Activated CD8-positive, alpha-beta T cell treated with anti-CD3 and anti-CD28 coated beads, Interleukin-2, amount 10 ng/mL, durations not matched to agents 7 days and 5 days (primary cell): ENCODE measurements around the gene RTP2. TPM values are rescaled to one million over a fixed set of nuclear protein-coding genes. Genes with fewer than 3 reads are reported as not detected.
A peak's percentile ranks its signal among the peaks of the same experiment; 100 is the strongest.
"Not testable (repeated sequence)": the region's sequence is repeated elsewhere in the genome, so short reads cannot be mapped to it uniquely, and the experiment has no call there.

Source experiments
- ATAC-seq: fragments of 150-1000 bp; cut with Tn5 transposase; one replicate; pipeline ENCODE4 v1.10.0; 2021; ENCODE audit warnings: moderate library complexity
- CTCF ChIA-PET: fragments of 350-600 bp; sonication (Branson Sonifier 250); formaldehyde crosslinking; loops from one replicate; lab custom pipeline; 2021; ENCODE audit warnings: antibody characterized with exemption; lab: Charles Lee
- POLR2A ChIA-PET: fragments of 350-600 bp; sonication (Branson Sonifier 250); formaldehyde crosslinking; loops from one replicate; lab custom pipeline; 2021; ENCODE audit warnings: antibody characterized with exemption; lab: Charles Lee
- DNase-seq: peaks from one replicate; pipeline ENCODE4 v3.0.0-alpha.2; 2020
- H3K27ac Mint-ChIP-seq: one replicate; pipeline ENCODE4 v1.8.0; 2021; ENCODE audit warnings: mild to moderate bottlenecking, mixed read lengths
- H3K27me3 Mint-ChIP-seq: one replicate; pipeline ENCODE4 v1.8.0; 2021; ENCODE audit warnings: low read depth, mixed read lengths
- H3K36me3 Mint-ChIP-seq: one replicate; pipeline ENCODE4 v1.8.0; 2021; ENCODE audit warnings: low read depth, mixed read lengths
- H3K4me1 Mint-ChIP-seq: one replicate; pipeline ENCODE4 v1.8.0; 2021; ENCODE audit warnings: low read depth, mixed read lengths
- H3K4me3 Mint-ChIP-seq: one replicate; pipeline ENCODE4 v1.8.0; 2021; ENCODE audit warnings: mild to moderate bottlenecking, mixed read lengths
- H3K9me3 Mint-ChIP-seq: one replicate; pipeline ENCODE4 v1.8.0; 2022; ENCODE audit warnings: mixed read lengths; ENCODE audit not compliant: insufficient read depth
- total RNA-seq, 2 experiments: library from RNA; stranded (reverse); gene quantifications; one replicate each; pipeline ENCODE4 v1.2.3, GENCODE V29; 2021

The RTP2 gene
- total RNA-seq, 2 experiments from 2014 or later: not detected

GRCh38 chr3:187685948-187686347 is 16.4 kb downstream of the RTP2 start:
- POLR2A ChIA-PET: no interaction called here
- ATAC-seq: no peak

DNA sequence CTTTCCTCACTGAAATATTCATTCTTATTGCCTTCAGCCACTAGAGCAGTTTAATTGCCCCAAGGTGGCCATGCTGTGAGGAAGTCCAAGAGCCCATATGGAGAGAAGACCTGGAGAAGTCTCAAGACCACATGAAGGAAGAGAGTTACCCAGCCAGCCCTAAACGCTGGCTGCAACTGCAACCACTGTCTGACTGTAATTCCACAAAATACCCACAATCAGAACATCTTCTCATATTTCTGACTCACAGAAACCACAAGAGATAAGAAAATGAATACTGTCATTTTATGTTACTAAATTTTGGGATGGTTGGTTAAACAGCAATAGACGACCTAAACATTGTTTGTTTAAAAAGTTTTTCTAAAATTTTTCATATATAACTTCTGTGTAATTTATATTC is 17.5 kb downstream of the RTP2 start:
- DNase-seq (no peak), ATAC-seq (peak; percentile 49)
- no peaks in the 10 kb centered on the region for H3K9me3 Mint-ChIP-seq

More at GRCh38 chr3:187685948-187686347, 16.4 kb downstream of the RTP2 start:
- Mint-ChIP-seq H3K27ac (no peak overlapping the region), H3K27me3 (peaks cover 25% of the 10 kb centered on the region), H3K9me3 (no peaks in the 10 kb centered on the region), H3K4me1 (peaks cover 3% of the 10 kb centered on the region), H3K4me3 (no peak overlapping the region), H3K36me3 (no peaks in the 10 kb centered on the region)
- DNase-seq: no peak
- CTCF ChIA-PET: interaction anchor here (1.0 to 1.3 kb wide), 2 partner anchors 28 to 70 kb away, joined by 3 read pairs; no protein-coding TSS in a partner anchor

GRCh38 chr3:187684444-187684843 is 17.9 kb downstream of the RTP2 start:
- CTCF ChIA-PET: interaction anchor here (0.7 to 2.1 kb wide), 5 partner anchors 19 to 365 kb away, joined by 3 to 10 read pairs (median 3); no protein-coding TSS in a partner anchor
- no peak for ATAC-seq
- no peak overlapping the region for H3K27ac Mint-ChIP-seq

More for the DNA sequence above, 17.5 kb downstream of the RTP2 start:
- Mint-ChIP-seq H3K4me3 (no peak overlapping the region), H3K4me1 (peaks cover 3% of the 10 kb centered on the region), H3K27ac (no peak overlapping the region), H3K27me3 (peaks cover 20% of the 10 kb centered on the region), H3K36me3 (no peaks in the 10 kb centered on the region)
- ChIA-PET POLR2A (no interaction called here), CTCF (interaction anchor here (1.0 to 2.1 kb wide), 5 partner anchors 18 to 365 kb away, joined by 3 to 10 read pairs (median 3); no protein-coding TSS in a partner anchor)

DNA sequence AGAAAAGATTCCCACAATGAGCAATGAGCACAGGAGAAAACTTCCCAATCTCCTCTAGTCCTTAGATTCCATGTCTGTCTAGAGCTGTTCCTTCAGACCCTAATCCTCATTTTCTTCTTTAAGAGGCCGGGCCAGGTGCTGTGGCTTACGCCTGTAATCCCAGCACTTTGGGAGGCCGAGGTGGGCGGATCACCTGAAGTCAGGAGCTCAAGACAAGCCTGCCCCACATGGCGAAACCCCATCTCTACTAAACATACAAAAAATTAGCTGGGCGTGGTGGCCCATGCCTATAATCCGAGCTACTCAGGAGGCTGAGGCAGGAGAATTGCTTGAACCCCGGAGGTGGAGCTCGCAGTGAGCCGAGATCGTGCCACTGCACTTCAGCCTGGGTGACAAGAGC is 20.6 kb downstream of the RTP2 start:
- POLR2A ChIA-PET, H3K27ac Mint-ChIP-seq, H3K9me3 Mint-ChIP-seq, ATAC-seq, H3K36me3 Mint-ChIP-seq, H3K4me3 Mint-ChIP-seq, H3K4me1 Mint-ChIP-seq, DNase-seq: not testable (repeated sequence)
- CTCF ChIA-PET: interaction anchor here (1.0 to 16.5 kb wide), 8 partner anchors 8 to 461 kb away, joined by 3 to 397 read pairs (median 19); partner anchors contain the start of gene RTP2
- peaks cover 18% of the 10 kb centered on the region for H3K27me3 Mint-ChIP-seq

More at GRCh38 chr3:187684444-187684843, 17.9 kb downstream of the RTP2 start:
- Mint-ChIP-seq H3K27me3 (peaks cover 20% of the 10 kb centered on the region), H3K9me3 (no peaks in the 10 kb centered on the region), H3K4me3 (no peak overlapping the region), H3K4me1 (peaks cover 3% of the 10 kb centered on the region), H3K36me3 (no peaks in the 10 kb centered on the region)
- no peak for DNase-seq
- POLR2A ChIA-PET: no interaction called here

DNA sequence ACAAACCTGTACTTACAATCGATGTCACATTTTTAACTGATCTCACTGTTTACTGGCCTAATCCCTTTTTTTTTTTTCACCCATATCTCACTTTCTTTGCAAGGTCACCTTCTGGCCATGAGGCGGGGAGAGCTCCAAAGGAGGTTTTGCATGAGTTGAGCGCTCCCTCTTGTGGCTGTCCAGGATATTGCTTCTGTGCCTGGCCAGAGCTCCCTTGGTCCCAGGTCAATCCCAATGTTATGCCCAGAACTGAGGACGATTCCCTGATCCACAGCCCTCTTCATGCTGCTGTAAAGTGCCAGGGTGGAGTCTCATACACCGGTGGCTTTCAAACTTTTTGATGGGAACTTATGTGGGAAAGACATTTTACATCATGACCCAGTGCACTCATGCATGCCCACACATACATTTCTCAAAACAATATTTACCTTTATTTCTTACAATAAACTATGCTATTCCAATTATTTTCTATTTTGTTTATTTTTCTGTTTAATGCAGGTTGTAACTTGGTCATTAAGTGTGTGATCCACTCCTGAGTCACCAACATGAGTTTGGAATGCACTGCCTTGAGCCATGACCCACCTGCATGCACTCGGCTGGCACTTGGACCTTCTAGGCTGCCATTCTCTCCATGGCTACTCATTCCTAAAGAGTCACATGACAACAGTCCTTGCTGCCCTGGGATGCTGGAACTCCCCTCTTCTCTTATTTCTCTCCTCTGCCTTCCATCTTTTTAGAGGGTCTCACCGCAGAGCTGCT is 22.5 kb downstream of the RTP2 start:
- no peak overlapping the region for H3K27ac Mint-ChIP-seq
- no peaks in the 10 kb centered on the region for H3K9me3 Mint-ChIP-seq
- ATAC-seq (peak; percentile 80), DNase-seq (peak; percentile 73)
- H3K4me1 Mint-ChIP-seq: peaks cover 2% of the 10 kb centered on the region
- H3K27me3 Mint-ChIP-seq: peaks cover 24% of the 10 kb centered on the region
- ChIA-PET CTCF (interaction anchor here (0.6 to 16.5 kb wide), 71 partner anchors 9 to 1464 kb away, joined by 3 to 397 read pairs (median 4); partner anchors contain the start of genes RTP2, RTP4 and SST), POLR2A (interaction anchor here (0.9 kb wide), 1 partner anchor 360 kb away, joined by 4 read pairs; no protein-coding TSS in a partner anchor)
- no peak overlapping the region for H3K4me3 Mint-ChIP-seq
- no peaks in the 10 kb centered on the region for H3K36me3 Mint-ChIP-seq

GRCh38 chr3:187678726-187679268 is 23.6 kb downstream of the RTP2 start:
- peaks cover 27% of the 10 kb centered on the region for H3K27me3 Mint-ChIP-seq
- no peak overlapping the region for H3K4me3 Mint-ChIP-seq
- ATAC-seq (peak; percentile 42), DNase-seq (peak; percentile 59)
- POLR2A ChIA-PET: no interaction called here
- H3K9me3 Mint-ChIP-seq: no peaks in the 10 kb centered on the region
- CTCF ChIA-PET: interaction anchor here (0.6 to 16.5 kb wide), 46 partner anchors 9 to 1465 kb away, joined by 3 to 397 read pairs (median 6); partner anchors contain the start of genes RTP2 and SST
- no peaks in the 10 kb centered on the region for H3K36me3 Mint-ChIP-seq
- H3K27ac Mint-ChIP-seq: no peak overlapping the region
- no peaks in the 10 kb centered on the region for H3K4me1 Mint-ChIP-seq

DNA sequence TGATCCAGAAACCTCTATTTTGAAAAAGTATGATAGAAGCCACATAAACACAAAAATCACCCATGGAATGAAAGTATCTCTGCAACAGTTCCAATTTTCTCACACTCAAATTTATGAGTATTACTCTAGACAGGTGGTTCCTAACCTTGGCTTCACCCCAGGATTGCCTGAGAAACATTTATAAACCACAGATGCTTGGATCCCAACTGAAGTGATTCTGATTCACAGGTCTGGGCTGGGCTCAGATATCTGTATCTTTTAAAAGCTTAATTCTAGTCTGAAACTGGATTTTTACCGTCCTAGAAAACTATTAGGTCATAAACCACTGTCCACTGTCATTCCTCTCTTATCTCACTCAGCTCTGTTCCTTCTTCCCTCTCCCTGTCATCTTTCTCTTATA is 24.8 kb downstream of the RTP2 start:
- POLR2A ChIA-PET: interaction anchor here (0.6 kb wide), 1 partner anchor 48 kb away, joined by 5 read pairs; no protein-coding TSS in a partner anchor
- no peaks in the 10 kb centered on the region for H3K36me3 Mint-ChIP-seq
- no peak for ATAC-seq
- DNase-seq: no peak
- no peak overlapping the region for H3K4me3 Mint-ChIP-seq
- no peaks in the 10 kb centered on the region for H3K4me1 Mint-ChIP-seq
- no peaks in the 10 kb centered on the region for H3K9me3 Mint-ChIP-seq
- no peak overlapping the region for H3K27ac Mint-ChIP-seq
- CTCF ChIA-PET: interaction anchor here (2.8 to 16.5 kb wide), 3 partner anchors 63 to 454 kb away, joined by 20 to 397 read pairs (median 91); no protein-coding TSS in a partner anchor
- peaks cover 23% of the 10 kb centered on the region for H3K27me3 Mint-ChIP-seq

DNA sequence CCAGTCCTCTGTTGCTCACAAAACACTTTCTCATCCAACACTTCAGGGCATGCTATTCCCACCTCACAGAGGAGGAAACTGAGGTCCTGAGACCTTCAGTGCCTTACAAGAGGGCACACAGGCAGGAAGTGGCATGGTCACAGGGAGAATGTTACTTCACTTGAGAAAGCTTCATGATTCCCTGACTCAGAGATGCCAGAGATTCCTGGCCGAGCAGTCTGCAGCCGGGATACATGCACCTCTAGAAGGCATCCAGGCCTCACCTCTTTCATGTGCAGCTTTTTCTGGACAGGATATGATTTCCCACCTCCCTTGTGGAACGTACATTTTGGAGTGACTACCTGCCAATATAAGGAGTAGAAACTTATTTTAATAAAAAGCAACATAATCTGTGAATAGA is 29.3 kb downstream of the RTP2 start:
- CTCF ChIA-PET: interaction anchor here (1.4 to 16.5 kb wide), 2 partner anchors 9 to 353 kb away, joined by 3 to 397 read pairs; no protein-coding TSS in a partner anchor
- H3K27ac Mint-ChIP-seq: no peak overlapping the region
- POLR2A ChIA-PET: no interaction called here
- H3K36me3 Mint-ChIP-seq: no peaks in the 10 kb centered on the region
- no peaks in the 10 kb centered on the region for H3K9me3 Mint-ChIP-seq
- H3K4me3 Mint-ChIP-seq: no peak overlapping the region
- ATAC-seq (no peak), DNase-seq (no peak)
- H3K27me3 Mint-ChIP-seq: peaks cover 46% of the 10 kb centered on the region
- H3K4me1 Mint-ChIP-seq: no peaks in the 10 kb centered on the region

DNA sequence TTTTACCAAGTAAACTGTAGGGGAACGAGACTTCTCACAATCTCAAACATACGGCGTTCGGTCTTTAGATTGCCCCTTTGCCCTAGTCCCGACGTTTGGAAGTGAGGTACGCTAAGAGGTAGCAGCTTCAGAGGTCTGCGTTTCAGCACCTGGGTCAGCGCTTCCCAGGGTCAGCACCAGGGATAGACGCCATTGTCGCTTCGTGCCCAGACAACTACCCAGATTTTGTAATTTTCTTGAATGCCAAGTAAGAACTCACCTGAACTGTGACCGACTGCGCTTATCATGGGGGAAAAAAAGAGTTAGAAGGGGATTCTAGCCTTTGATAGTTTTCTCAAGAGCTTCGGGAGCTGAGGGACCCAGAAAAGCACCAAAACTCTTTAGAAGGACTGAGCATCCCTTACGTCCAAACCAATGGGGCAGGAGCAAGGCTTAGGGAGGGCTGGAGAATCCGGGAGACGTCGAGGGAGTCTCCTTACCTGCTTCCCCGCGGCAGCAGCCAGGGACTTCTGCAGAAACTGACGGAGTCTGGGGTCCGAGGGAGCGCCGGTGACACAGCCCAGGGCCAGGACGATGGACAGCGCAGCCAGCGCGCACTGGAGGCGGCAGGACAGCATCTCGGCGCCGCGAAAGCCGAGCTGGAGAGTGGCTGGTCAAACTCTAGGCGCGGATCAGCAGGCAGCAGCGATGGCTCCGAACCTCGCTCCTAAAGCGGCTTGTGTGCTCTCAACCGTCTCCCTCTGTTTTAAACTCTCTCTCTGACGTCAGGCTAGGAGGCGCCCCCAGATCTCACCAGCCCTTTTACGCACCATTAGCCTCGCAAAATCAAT is 32.5 kb downstream of the RTP2 start, which contains the start of gene SST:
Gene SST, minus strand, starts transcription at position 720 of the 830 bp plus-strand sequence. Its CDS starts 103 bp downstream, at position 617.
- Mint-ChIP-seq H3K27ac (no peak within 1 kb of the TSS), H3K27me3 (peaks cover 47% of the 10 kb centered on the region), H3K4me3 (no peak within 1 kb of the TSS), H3K4me1 (no peaks in the 10 kb centered on the region), H3K9me3 (no peaks in the 10 kb centered on the region), H3K36me3 (no peaks in the 10 kb centered on the region)
- ChIA-PET POLR2A (interaction anchor here (0.7 to 0.9 kb wide), 2 partner anchors 12 to 1007 kb away, joined by 3 read pairs; no protein-coding TSS in a partner anchor), CTCF (interaction anchor here (2.4 to 16.5 kb wide), 3 partner anchors 9 to 350 kb away, joined by 10 to 397 read pairs (median 36); no protein-coding TSS in a partner anchor)
- ATAC-seq: no peak
- peak; percentile 46 for DNase-seq

DNA sequence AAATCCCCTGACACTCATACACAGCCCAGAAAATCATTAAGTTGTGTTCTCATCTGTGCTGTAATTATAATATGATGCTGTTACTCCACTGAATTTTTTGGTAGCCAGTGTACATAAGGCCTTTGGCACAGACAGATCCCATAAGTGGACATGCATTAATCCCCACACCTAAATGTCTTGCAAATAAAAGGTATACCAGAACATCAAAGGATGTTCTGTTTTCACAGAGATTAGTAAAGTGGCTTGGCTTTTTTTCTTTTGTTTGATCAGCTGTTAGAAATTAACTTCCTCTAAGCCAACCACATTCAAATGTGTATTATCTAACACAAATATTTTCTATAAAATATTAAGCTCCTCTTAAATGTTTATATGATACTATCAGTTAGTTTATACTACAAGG is 34.8 kb downstream of the RTP2 start:
- DNase-seq (no peak), ATAC-seq (no peak)
- Mint-ChIP-seq H3K27me3 (peaks cover 48% of the 10 kb centered on the region), H3K4me3 (no peak overlapping the region), H3K36me3 (no peaks in the 10 kb centered on the region), H3K4me1 (no peaks in the 10 kb centered on the region), H3K27ac (no peak overlapping the region), H3K9me3 (no peaks in the 10 kb centered on the region)
- ChIA-PET POLR2A (no interaction called here), CTCF (interaction anchor here (0.8 to 16.5 kb wide), 5 partner anchors 12 to 348 kb away, joined by 3 to 397 read pairs (median 3); no protein-coding TSS in a partner anchor)
